NCI-H510A treated with DMSO at 0.1 percent for 48 hours (cell line): ENCODE data around the gene CEP112.

ENCODE experiments used
- DNase-seq: peaks from one replicate; lab custom pipeline; 2025; lab: John Stamatoyannopoulos, UW

Gene CEP112

DNA sequence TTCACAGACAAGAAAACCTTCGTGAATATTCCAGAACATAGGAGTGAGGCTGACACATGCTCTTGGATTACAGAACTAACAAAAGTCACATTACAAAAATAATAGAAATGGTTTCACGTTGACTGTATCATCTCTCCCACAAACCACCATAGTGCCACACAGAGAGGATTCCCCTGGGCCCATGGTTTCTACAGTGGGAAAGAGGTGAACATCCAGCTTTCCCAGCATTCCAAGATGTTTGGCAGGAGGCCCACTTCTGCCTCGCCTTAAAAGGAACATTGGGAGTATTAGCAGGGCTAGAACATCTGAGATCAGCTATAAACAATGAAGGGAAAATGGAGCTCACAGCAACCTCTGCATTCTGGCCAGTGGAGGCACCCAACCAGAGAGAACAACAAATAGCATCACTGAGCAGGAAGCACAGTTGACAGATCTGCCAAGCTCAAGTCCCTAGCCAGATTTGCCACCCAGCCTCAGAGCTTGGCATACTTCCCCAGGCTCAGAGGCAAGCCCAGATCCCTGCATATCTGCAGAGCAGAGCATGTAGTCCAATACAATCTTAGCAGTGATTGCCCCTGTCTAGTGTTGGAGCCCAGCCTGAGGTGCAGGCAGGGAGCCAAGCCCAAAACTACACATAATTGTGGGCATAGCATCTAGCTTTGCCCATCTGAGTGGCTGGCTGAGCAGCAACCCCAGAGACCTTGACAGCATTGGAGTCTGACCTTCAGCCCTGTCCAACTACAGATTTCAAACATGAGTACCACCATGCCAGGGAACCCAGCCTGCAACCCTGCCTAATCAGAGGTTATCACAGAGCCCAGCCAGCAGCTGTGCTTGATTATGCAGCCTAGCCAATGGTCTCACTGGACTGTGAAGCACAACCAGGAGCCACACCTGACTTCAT lies 260.4 kb downstream of the CEP112 start:
- DNase-seq, result no peak

GRCh38 chr17:65930140-65930730 lies 261.7 kb downstream of the CEP112 start:
- no peak for DNase-seq

DNA sequence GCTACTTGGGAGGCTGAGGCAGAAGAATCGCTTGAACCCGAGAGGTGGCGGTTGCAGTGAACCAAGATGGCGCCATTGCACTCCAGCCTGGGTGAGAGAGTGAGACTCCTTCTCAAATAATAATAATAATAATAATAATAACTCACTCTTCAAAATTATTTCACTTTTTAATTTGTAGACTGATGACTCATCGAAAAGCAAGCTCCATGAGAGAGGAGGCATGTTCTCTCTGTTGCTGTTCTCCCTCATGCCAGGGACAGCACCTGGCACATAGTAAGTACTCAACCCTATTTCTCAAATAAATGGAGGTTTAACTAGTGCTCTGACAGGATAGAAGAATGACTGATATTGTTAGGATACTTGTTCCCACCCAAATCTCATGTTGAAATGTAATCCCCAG lies 265.3 kb downstream of the CEP112 start:
- no peak for DNase-seq

DNA sequence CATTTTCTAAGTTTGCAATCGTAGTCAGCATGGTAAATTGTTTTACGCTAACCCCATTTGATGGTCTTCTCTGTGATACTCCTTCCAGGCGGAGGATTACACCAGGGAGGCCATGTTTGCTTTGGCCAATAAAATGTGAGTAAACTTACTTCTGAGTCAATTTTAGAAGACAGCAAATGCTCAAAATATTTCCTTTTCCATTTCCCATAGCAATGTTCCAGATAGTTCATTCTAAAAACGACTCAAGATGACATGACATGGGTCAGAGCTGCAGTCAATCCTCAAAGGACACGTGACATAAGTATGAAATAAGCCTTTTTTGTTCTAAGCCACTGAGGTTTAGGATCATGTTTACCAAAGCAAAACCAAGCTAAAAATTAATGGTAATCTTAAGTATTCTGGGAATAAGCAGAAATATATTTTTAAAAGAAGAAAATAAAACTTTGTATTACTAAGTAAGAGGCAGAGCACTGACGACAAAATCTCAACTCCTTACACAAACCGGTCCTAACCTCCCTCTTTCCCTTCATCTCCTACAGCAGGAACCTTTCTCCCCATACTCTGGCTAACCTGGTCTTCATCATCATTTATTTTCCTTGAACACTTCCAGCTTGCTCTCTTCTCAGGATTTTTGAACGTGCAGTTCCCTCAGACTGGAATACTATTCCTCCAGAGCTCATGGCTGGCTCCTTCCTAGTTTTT lies 266.2 kb downstream of the CEP112 start:
- DNase-seq, result no peak

- DNase-seq, result no peak
Measured at GRCh38 chr17:65920996-65921395, 270.9 kb downstream of the CEP112 start.

DNA sequence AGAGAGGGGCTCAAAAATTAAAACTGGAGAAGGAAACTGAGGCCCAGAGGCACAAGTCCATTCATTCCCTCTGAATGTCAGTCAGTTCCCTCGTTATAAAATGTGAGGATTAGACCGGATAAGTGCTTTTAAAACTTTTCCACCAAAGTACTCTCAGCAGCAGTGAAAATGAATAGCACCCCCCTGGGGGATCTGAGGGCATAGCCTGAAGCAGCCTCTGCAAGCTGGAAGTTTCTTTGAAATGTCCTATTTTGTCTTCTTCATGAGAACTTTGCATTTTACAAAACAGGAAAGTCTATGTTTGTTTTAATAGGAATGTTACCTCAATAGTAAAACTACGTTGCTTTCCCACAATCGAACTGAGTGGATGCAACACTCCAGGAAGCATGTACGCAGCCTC lies 273.0 kb downstream of the CEP112 start:
- DNase-seq, result no peak

DNA sequence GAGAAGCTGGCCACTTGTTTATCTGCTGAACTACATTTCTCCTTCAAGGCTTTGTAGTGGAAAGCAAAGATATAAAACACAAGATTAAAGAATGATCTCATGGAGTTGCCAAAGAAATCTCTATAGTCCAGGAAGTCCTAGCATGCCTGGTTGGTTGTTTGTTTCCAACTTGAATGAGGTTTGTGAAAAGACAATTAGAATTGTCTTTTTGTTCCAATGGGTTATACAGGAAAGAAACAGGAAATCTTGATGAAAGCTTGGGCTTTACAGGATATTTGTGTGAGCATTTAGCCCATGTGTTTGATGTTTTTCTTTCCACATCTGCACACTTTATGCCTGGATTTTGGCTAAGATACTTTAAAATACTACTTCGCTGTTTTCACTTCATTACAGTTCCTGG lies 273.4 kb downstream of the CEP112 start:
- no peak for DNase-seq

DNA sequence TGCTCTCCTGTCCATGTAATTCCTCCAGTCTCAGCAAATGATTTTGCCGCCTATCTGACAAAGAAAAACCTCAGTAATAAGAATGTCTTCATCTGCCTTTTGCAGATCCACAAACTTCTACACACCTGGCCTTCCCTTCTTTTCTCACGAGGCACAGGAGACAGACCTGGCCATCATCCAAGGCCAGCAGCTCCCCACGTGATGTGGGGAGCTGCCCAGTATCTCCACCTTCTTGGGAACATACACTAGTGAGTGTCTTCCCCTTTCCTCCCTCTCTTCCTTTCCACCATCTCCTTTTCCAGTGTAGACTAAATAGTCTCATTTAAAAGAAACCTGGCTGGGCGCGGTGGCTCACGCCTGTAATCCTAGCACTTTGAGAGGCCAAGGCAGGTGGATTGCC lies 274.4 kb downstream of the CEP112 start:
- no peak for DNase-seq

DNA sequence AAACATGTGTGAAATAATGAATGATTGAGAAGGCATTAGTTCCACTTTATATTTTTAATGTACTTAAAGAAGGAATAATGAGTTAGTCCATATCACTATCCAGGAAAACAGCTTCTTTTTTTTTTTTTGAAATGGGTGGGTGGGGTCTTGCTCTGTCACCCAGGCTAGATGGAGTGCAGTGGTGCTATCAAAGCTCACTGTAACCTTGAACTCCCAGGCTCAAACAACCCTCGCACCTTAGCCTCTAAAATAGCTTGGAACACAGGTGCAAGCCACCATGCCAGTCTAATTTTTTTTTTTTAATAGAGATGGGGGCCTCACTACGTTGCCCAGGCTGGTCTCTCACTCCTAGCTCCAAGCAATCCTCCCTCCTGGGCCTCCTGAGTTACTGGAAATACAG lies 275.5 kb downstream of the CEP112 start:
- DNase-seq, result no peak

GRCh38 chr17:65914784-65915342 lies 277.1 kb downstream of the CEP112 start:
- no peak for DNase-seq

DNA sequence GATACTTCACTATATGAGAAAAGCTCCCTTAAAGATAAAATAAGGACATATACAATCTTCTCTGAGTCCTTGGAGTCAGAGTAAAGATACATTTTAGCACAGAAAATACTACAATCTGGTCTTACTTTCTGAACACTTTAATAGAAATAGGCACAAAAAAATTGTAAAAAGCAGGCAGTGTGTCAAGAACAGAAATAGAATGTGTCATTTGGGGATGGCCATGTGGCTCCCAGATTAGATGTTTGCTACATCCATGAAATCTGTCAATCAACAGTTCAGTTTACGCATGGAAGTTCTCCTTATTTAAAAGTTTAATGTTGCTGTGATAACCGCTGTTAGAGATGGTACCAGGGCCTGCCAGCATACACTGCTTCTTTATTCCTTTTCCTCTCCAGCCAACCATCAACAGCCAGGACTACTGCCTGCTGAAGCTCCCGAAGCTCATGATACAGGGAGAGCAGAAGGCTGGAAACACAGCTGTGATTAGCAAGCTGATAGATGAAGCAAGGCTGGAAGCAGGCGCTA lies 278.5 kb downstream of the CEP112 start:
- DNase-seq, result no peak

DNA sequence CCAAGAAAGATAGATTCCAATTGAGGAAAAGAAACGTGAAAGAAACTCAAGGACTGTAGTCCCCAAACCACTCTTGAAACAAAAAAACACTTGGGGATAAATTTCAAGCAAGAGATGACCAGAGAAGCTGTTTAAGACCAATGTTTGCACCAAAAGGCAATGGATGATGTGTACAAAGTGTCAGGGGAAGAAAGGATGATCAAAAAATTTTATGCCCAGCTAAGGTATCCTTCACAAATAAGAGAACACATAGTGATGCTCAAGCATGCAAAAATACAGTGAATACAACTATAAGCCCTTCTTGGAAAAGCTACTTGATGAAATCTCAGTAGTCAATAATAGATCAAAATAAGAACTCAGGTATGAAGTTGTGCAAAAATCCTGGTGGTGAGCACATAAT lies 281.1 kb downstream of the CEP112 start:
- DNase-seq, result no peak

GRCh38 chr17:65902831-65903522 lies 289.0 kb downstream of the CEP112 start:
- peak; percentile 57 for DNase-seq

DNA sequence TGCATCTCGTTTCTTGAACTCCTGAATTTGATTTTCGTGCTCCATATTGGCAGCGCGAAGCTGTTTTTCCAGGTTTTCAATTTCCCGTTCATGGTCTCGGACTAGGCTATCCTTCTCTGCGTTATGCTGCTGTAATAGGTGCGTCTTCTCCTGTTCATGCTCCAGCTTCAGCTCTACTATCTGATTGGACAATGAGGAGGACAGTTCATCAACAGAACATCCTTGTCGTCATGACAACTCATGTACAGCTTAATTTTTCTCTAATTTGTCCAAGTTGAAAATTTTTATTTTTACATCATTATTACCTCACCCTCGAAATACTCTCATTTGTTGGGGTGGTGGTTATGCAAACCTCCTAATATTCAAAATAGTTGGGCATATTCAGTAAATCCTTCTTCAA lies 289.8 kb downstream of the CEP112 start:
- DNase-seq, result no peak

- DNase-seq, result peak; percentile 48
Measured at GRCh38 chr17:65901394-65901793, 290.5 kb downstream of the CEP112 start.

GRCh38 chr17:65900216-65900615 lies 291.7 kb downstream of the CEP112 start:
- no peak for DNase-seq

GRCh38 chr17:65898651-65899050 lies 293.3 kb downstream of the CEP112 start:
- DNase-seq, result no peak

GRCh38 chr17:65896889-65897288 lies 295.0 kb downstream of the CEP112 start:
- peak; percentile 85 for DNase-seq

GRCh38 chr17:65895969-65896368 lies 296.0 kb downstream of the CEP112 start:
- no peak for DNase-seq

GRCh38 chr17:65893692-65894279 lies 298.1 kb downstream of the CEP112 start:
- DNase-seq, result no peak

DNA sequence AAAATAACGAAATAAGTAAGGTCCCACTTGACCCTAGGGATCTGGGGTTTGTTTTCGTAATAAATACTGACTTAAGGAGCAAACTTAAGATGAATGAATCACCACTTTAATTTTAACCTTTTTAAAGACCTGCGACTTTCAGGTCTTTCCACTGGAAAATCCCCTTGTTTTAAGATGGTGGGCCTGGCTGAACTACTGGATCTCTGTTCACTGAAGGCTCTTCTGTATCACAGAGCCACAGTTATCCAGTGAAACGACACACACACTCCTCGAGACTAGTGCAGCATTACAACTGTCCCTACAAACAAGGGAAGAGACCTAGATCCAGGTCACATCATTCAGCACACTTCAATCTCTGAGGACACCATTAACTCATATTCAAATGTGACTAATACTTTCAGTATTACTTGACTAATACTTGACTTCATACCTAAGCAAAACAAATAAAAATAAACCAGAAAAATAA lies 299.0 kb downstream of the CEP112 start:
- no peak for DNase-seq
